ENCODE data around the gene OR2B2.
A peak's percentile ranks its signal among the peaks of the same experiment; 100 is the strongest.

DNA sequence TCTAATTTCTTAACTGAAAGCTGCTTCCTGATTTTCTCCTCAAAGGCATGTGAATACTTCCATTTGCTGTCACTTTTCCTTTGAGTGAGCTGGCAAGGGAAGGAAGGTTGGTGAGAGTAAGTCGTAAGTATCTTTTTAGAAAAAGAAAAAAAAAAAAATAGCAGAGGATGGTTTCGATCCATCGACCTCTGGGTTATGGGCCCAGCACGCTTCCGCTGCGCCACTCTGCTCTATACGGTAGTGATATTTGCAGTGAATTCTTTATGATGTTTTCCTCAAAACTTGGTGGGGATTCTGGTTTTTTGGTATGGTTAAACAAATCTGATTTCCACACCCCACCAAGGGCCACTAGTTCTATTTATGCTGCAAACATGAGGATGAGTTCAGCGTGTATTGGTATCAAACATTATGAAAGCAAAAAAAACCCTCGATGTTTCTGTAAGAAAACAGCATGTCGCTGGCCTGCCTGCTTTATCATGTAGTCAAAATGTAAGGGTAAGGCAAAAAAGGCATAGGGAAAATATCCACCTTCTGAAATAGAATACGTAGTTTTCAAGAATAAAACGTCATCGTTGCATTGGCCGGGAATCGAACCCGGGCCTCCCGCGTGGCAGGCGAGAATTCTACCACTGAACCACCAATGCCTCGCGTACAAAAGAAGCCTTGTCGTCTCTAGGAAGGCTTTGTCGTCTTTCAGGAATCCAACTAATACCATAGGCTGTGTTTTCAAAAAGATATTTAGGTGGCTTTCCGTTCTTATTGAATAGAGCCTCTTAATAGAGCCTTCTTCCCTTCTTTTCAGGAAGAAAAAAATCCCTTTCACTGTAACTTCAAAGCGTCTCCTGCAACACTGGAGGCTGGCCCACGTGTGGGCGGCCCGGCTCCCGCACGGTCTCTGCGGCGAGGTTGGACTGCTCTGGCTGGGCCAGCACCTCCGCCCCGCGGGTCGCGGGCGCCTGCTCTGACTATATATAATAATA is 9.6 kb downstream of the OR2B2 start:
- no peak for TF ChIP-seq POLR2A (IDR thresholded peaks at IDR 0.05)
- TF ChIP-seq, protein P1, sequence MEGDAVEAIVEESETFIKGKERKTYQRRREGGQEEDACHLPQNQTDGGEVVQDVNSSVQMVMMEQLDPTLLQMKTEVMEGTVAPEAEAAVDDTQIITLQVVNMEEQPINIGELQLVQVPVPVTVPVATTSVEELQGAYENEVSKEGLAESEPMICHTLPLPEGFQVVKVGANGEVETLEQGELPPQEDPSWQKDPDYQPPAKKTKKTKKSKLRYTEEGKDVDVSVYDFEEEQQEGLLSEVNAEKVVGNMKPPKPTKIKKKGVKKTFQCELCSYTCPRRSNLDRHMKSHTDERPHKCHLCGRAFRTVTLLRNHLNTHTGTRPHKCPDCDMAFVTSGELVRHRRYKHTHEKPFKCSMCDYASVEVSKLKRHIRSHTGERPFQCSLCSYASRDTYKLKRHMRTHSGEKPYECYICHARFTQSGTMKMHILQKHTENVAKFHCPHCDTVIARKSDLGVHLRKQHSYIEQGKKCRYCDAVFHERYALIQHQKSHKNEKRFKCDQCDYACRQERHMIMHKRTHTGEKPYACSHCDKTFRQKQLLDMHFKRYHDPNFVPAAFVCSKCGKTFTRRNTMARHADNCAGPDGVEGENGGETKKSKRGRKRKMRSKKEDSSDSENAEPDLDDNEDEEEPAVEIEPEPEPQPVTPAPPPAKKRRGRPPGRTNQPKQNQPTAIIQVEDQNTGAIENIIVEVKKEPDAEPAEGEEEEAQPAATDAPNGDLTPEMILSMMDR (IDR thresholded peaks at IDR 0.05) = peak in 1 of 6 experiments; percentile 9
- peak in 1 of 2 donors; percentile 32 for TF ChIP-seq POLR2AphosphoS5 (IDR thresholded peaks at IDR 0.05)

All from upper lobe of left lung (tissue), 4 donors.